DND-41 (cell line): ENCODE measurements around the gene HADHA.
"Not testable (repeated sequence)": the region's sequence is repeated elsewhere in the genome, so short reads cannot be mapped to it uniquely, and the experiment has no call there.

Experiments used
- CTCF ChIP-seq: IDR thresholded peaks from 2 replicates; pipeline ENCODE4 v1.5.1; 2012; ENCODE audit warnings: borderline replicate concordance, low read length, moderate library complexity, mild to moderate bottlenecking; ENCODE audit not compliant: poor library complexity, severe bottlenecking; ENCODE audit errors: extremely low read depth
- EZH2 ChIP-seq: IDR thresholded peaks from 3 replicates; pipeline ENCODE4 v1.6.1; 2012; ENCODE audit warnings: borderline replicate concordance, low read depth, mild to moderate bottlenecking, moderate library complexity, low read length, inconsistent platforms; ENCODE audit not compliant: severe bottlenecking

DNA sequence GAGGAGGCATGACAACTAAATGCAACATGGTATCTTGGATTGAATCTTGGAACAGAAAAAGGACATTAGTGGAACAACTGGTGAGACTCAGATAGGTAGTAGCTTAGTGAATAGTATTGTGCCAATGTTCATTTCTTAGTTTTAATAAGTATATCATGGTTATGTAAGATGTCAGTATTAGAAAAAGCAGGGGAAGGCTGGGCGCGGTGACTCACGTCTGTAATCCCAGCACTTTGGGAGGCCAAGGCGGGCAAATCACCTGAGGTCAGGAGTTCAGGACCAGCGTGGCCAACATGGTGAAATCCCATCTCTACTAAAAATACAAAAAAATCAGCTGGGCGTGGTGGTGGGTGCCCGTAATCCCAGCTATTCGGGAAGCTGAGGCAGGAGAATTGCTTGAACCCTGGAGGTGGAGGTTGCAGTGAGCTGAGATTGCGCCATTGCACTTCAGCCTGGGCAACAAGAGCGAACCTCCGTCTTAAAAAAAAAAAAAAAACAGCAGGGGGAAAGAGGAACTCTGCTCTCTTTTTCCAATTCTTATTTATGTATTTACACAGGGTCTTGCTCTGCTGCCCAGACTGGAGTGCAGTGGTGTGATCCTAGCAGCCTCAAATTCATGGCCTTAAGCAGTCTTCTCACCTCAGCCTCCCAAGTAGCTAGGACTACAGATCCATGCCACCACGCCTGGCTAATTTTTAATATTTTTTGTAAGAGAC, 24.4 kb upstream of the HADHA start:
- TF ChIP-seq CTCF, EZH2: not testable (repeated sequence)
